B cell (primary cell): ENCODE results near the gene TMUB2. TPM values are rescaled to one million over a fixed set of nuclear protein-coding genes. Genes with fewer than 3 reads are reported as not detected.

ENCODE experiments used
- ATAC-seq: fragments of 200-7000 bp; cut with Tn5 transposase; one replicate; pipeline ENCODE4 v1.10.0; 2021; ENCODE audit warnings: low read depth, mild to moderate bottlenecking, moderate number of reproducible peaks, moderate library complexity
- CTCF ChIA-PET: fragments of 350-600 bp; sonication (Branson Sonifier 250); formaldehyde crosslinking; loops from one replicate; lab custom pipeline; 2021; ENCODE audit warnings: antibody characterized with exemption, inconsistent platforms; lab: Charles Lee
- POLR2A ChIA-PET: fragments of 350-600 bp; sonication (Branson Sonifier 250); formaldehyde crosslinking; loops from one replicate; lab custom pipeline; 2021; ENCODE audit warnings: antibody characterized with exemption; lab: Charles Lee
- DNase-seq: peaks from one replicate; pipeline ENCODE4 v3.0.0; 2013
- H2AFZ ChIP-seq: 2 replicates; pipeline ENCODE4 v1.6.1; 2012; ENCODE audit warnings: mild to moderate bottlenecking, low read depth, low read length; ENCODE audit not compliant: insufficient read depth, poor library complexity, severe bottlenecking
- H3K27ac ChIP-seq, 2 donors: 1 replicate in 1 of 2; 2 replicates in 1 of 2; pipeline ENCODE4 v1.5.1; 2012 to 2013; ENCODE audit warnings: low read length in 2 of 2, mild to moderate bottlenecking in 2 of 2, moderate library complexity in 1 of 2
- H3K27me3 ChIP-seq, 4 experiments: fragments of 200-600 bp in 1 of 4; sonication (generic) in 1 of 4; replicated peaks in 1 of 4; 1 replicate in 2 of 4; 2 replicates in 2 of 4; pipeline versions ENCODE4 v1.6.1 to v1.7.0; 2013 to 2016; ENCODE audit warnings: low read length in 3 of 4, mild to moderate bottlenecking in 2 of 4, mixed read lengths in 1 of 4, moderate library complexity in 1 of 4; ENCODE audit not compliant: insufficient read depth in 4 of 4, control insufficient read depth in 3 of 4; ENCODE audit errors: control extremely low read depth in 1 of 4
- H3K36me3 ChIP-seq, 2 experiments: replicated peaks in 1 of 2; 1 replicate in 1 of 2; 2 replicates in 1 of 2; pipeline versions ENCODE4 v1.6.1 to v1.7.1; 2013; ENCODE audit warnings: low read length in 1 of 2; ENCODE audit not compliant: insufficient read depth in 2 of 2, control insufficient read depth in 1 of 2; ENCODE audit errors: control extremely low read depth in 1 of 2, extremely low read depth in 1 of 2
- H3K4me1 ChIP-seq, 2 donors: fragments of 200-600 bp in 1 of 2; sonication (generic) in 1 of 2; 1 replicate in 1 of 2; 2 replicates in 1 of 2; pipeline versions ENCODE4 v1.5.1 to v1.6.1; 2013 to 2017; ENCODE audit warnings: low read length in 2 of 2; ENCODE audit not compliant: control insufficient read depth in 2 of 2, insufficient read depth in 2 of 2
- H3K4me2 ChIP-seq: replicated peaks from 2 replicates; pipeline ENCODE3; 2012; ENCODE audit warnings: mild to moderate bottlenecking, low read depth, low read length; ENCODE audit not compliant: poor library complexity, severe bottlenecking
- H3K4me3 ChIP-seq, 5 experiments: fragments of 200-600 bp in 1 of 5; sonication (generic) in 1 of 5; 1 replicate in 3 of 5; 2 replicates in 2 of 5; pipeline versions ENCODE4 v1.5.1 to v1.7.0; 2011 to 2016; ENCODE audit warnings: low read length in 4 of 5, mild to moderate bottlenecking in 4 of 5, low read depth in 2 of 5, control low read depth in 1 of 5, moderate library complexity in 1 of 5; ENCODE audit not compliant: insufficient read depth in 1 of 5; ENCODE audit errors: control extremely low read depth in 1 of 5, extremely low read depth in 1 of 5
- H3K79me2 ChIP-seq: fragments of 200-600 bp; sonication (generic); one replicate; pipeline ENCODE4 v1.6.0; 2016; ENCODE audit warnings: low read length; ENCODE audit not compliant: control insufficient read depth, insufficient read depth
- H3K9ac ChIP-seq: fragments of 200-600 bp; sonication (generic); 2 replicates; pipeline ENCODE4 v1.6.1; 2017; ENCODE audit warnings: mild to moderate bottlenecking, low read length, moderate library complexity
- H3K9me3 ChIP-seq, 3 donors: one replicate each; pipeline versions ENCODE4 v1.6.1 to v1.7.1; 2013; ENCODE audit warnings: low read length in 2 of 3; ENCODE audit not compliant: control insufficient read depth in 2 of 3, insufficient read depth in 1 of 3; ENCODE audit errors: control extremely low read depth in 1 of 3
- H4K20me1 ChIP-seq: 2 replicates; pipeline ENCODE4 v1.6.0; 2012; ENCODE audit warnings: mild to moderate bottlenecking, low read length; ENCODE audit not compliant: insufficient read depth, control insufficient read depth, poor library complexity, severe bottlenecking
- H3K27ac Mint-ChIP-seq: one replicate; pipeline ENCODE4 v1.8.0; 2021; ENCODE audit warnings: mixed read lengths
- H3K27me3 Mint-ChIP-seq: one replicate; pipeline ENCODE4 v1.8.0; 2021; ENCODE audit warnings: mixed read lengths
- H3K4me1 Mint-ChIP-seq: one replicate; pipeline ENCODE4 v1.8.0; 2021; ENCODE audit warnings: mixed read lengths
- H3K4me3 Mint-ChIP-seq: one replicate; pipeline ENCODE4 v1.8.0; 2021; ENCODE audit warnings: mixed read lengths
- H3K9me3 Mint-ChIP-seq: one replicate; pipeline ENCODE4 v1.8.0; 2022; ENCODE audit warnings: mixed read lengths; ENCODE audit not compliant: insufficient read depth
- CTCF ChIP-seq: fragments of 200-600 bp; IDR thresholded peaks from one replicate; pipeline ENCODE4 v1.8.0; 2022; ENCODE audit warnings: antibody characterized with exemption, mild to moderate bottlenecking
- EZH2 ChIP-seq: IDR thresholded peaks from 2 replicates; pipeline ENCODE4 v1.6.1; 2012; ENCODE audit warnings: borderline replicate concordance, low read depth, mild to moderate bottlenecking, moderate library complexity, low read length; ENCODE audit not compliant: insufficient read depth, poor library complexity, severe bottlenecking
- WGBS: methylation state at CpG from one replicate; pipeline ENCODE4 v1.1.5; 2013; ENCODE audit warnings: missing lambda C conversion rate; ENCODE audit not compliant: insufficient coverage; 5-methylcytosine and 5-hydroxymethylcytosine counted together
- intact Hi-C: fragments of 100-400 bp; cut with micrococcal nuclease; formaldehyde crosslinking; loops from one replicate; pipeline ENCODE4 v1.10.0; 2022
- polyA plus RNA-seq: library from polyadenylated mRNA; depleted of rRNA; stranded (reverse); fragments of >200 nt; gene quantifications from 2 replicates; pipeline ENCODE4 v1.2.3, GENCODE V29; 2012
- total RNA-seq, 2 donors: library from RNA; stranded (reverse); fragments of 120-200 nt in 1 of 2; gene quantifications; 1 replicate in 1 of 2; 2 replicates in 1 of 2; pipeline versions ENCODE4 v1.2.3 to v1.2.4, GENCODE V29; 2013 to 2022

Gene TMUB2
- total and polyA plus RNA-seq, 2 donors (not counting 1 experiment from before 2014, with no cell fraction given): 52.3 to 114 TPM

DNA sequence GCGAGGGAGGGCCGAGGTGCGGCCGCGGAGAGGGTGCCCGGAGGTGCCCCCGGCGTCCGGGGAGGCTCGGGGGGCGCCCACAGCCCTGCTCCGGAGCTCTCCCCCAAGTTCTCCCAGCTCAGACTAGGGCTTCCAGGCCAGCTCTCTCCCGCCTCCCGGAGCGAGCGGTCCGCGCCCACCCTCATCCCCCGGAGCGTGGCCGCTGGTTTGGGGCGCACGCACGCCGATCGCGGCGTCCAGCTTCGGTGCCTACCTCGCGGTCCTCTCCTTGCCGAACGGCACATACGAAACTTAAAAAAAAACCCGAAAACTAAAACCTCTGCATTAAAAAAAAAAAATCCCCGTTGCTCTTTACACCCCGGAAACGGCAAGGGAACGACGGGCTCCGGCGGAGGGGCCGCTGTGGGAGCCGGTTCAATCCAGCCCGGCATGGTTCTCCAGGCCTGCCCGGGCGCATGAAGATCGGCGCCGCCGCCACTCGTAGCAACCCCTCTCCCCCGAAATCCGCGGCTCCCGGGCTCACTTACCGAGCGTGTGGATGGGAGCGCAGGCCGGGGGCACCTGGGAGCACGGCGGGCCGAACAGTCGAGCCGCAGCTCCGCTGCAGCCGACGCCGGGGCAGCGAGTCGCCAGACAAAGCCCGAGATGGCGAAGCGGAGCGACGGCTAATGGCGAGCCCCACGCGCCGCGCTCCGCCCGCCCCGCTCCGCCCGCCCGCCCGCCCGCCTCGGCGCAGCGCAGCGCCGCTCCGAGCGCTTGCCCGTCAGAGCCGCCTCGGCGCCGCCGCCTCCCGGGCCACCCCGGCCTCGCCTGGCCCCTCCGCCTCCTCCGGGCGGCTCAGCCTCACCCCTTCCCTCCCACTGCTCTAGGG is 33.7 kb downstream of the TMUB2 start:
- POLR2A ChIA-PET: interaction anchor here (0.6 to 7.8 kb wide), 20 partner anchors 10 to 1568 kb away, joined by 3 to 100 read pairs (median 8); partner anchors contain the start of genes ATXN7L3, GRN, HDAC5 and SLC25A39
- TF ChIP-seq CTCF (peak; percentile 7), EZH2 (no peak)

More for the DNA sequence above, 33.7 kb downstream of the TMUB2 start:
- under 1% methylated on average over 102 of the region's 108 CpGs for WGBS
- Mint-ChIP-seq H3K4me3 (peak overlapping the region; percentile 92), H3K4me1 (peaks cover 37% of the 10 kb centered on the region), H3K9me3 (no peaks in the 10 kb centered on the region), H3K27me3 (no peaks in the 10 kb centered on the region), H3K27ac (peak overlapping the region; percentile 97)
- H3K79me2 ChIP-seq: peaks cover 36% of the 10 kb centered on the region
- H3K4me2 ChIP-seq: peak overlapping the region; percentile 92
- H3K9me3 ChIP-seq: no peaks in the 10 kb centered on the region
- ATAC-seq (peak; percentile 4), DNase-seq (peak; percentile 83)
- H3K9ac ChIP-seq: peak overlapping the region; percentile 82
- CTCF ChIA-PET: interaction anchor here (1.0 to 5.5 kb wide), 17 partner anchors 9 to 137 kb away, joined by 3 to 62 read pairs (median 8); partner anchors contain the start of genes GRN, HDAC5, HROB and SLC25A39
- peak overlapping the region; percentile 84 to 87 for H3K27ac ChIP-seq
- H3K27me3 ChIP-seq: no peaks in the 10 kb centered on the region
- peaks cover 0 to 6% of the 10 kb centered on the region in 2 experiments for H3K36me3 ChIP-seq
- no peaks in the 10 kb centered on the region for H4K20me1 ChIP-seq
- H3K4me1 ChIP-seq: peaks cover 33% of the 10 kb centered on the region in 2 donors
- H2AFZ ChIP-seq: peak overlapping the region; percentile 74
- peak overlapping the region; percentile 55 to 91 (median 87) for H3K4me3 ChIP-seq
- intact Hi-C loops: loop anchor here (1.0 kb wide), 1 partner anchor 104 kb away; the partner anchor contains the start of gene SLC25A39
